Measurements from ENCODE around the gene MAPK8IP3.
"Not testable (repeated sequence)": the region's sequence is repeated elsewhere in the genome, so short reads cannot be mapped to it uniquely, and the experiment has no call there.

MAPK8IP3 gene

GRCh38 chr16:1677942-1678499, 28.0 kb upstream of the MAPK8IP3 start, which contains the start of gene JPT2:
JPT2 (plus strand) TSS chr16:1678279; CDS start chr16:1678313, 34 bp downstream.
- peak; percentile 97 for DNase-seq

GRCh38 chr16:1678500-1679098, 27.4 kb upstream of the MAPK8IP3 start:
- DNase-seq = peak; percentile 9

GRCh38 chr16:1680361-1680760, 25.6 kb upstream of the MAPK8IP3 start:
- DNase-seq = no peak

GRCh38 chr16:1681032-1681431, 25.0 kb upstream of the MAPK8IP3 start:
- no peak for DNase-seq

- no peak for DNase-seq
Observed at GRCh38 chr16:1687427-1688316, 18.3 kb upstream of the MAPK8IP3 start.

GRCh38 chr16:1688807-1689560, 17.0 kb upstream of the MAPK8IP3 start:
- no peak for DNase-seq

- DNase-seq = no peak
Observed at GRCh38 chr16:1689853-1690252, 16.1 kb upstream of the MAPK8IP3 start.

GRCh38 chr16:1690810-1691209, 15.2 kb upstream of the MAPK8IP3 start:
- DNase-seq = no peak

GRCh38 chr16:1691276-1691675, 14.7 kb upstream of the MAPK8IP3 start:
- DNase-seq = no peak

- DNase-seq = no peak
Observed at GRCh38 chr16:1691956-1692355, 14.0 kb upstream of the MAPK8IP3 start.

GRCh38 chr16:1696863-1697262, 9.1 kb upstream of the MAPK8IP3 start:
- no peak for DNase-seq

GRCh38 chr16:1698680-1699079, 7.3 kb upstream of the MAPK8IP3 start:
- no peak for DNase-seq

GRCh38 chr16:1700246-1700645, 5.7 kb upstream of the MAPK8IP3 start:
- no peak for DNase-seq

- DNase-seq = no peak
Observed at GRCh38 chr16:1701216-1701878, 4.6 kb upstream of the MAPK8IP3 start.

- DNase-seq = not testable (repeated sequence)
Observed at GRCh38 chr16:1705324-1705687, 689 bp upstream of the MAPK8IP3 start.

GRCh38 chr16:1706386-1707192, 594 bp downstream of the MAPK8IP3 start:
- no peak for DNase-seq

GRCh38 chr16:1707193-1707790, 1.3 kb downstream of the MAPK8IP3 start:
- DNase-seq = no peak

GRCh38 chr16:1708083-1708767, 2.2 kb downstream of the MAPK8IP3 start:
- DNase-seq = no peak

- no peak for DNase-seq
Observed at GRCh38 chr16:1708768-1709180, 2.8 kb downstream of the MAPK8IP3 start.

- no peak for DNase-seq
Observed at GRCh38 chr16:1709356-1709755, 3.4 kb downstream of the MAPK8IP3 start.
